GM19238 (cell line): ENCODE results near the gene SLC19A1.

Experiments
- DNase-seq: peaks from one replicate; pipeline ENCODE4 v3.0.0; 2011; ENCODE audit warnings: low spot score; ENCODE audit not compliant: insufficient read length

SLC19A1 gene

DNA sequence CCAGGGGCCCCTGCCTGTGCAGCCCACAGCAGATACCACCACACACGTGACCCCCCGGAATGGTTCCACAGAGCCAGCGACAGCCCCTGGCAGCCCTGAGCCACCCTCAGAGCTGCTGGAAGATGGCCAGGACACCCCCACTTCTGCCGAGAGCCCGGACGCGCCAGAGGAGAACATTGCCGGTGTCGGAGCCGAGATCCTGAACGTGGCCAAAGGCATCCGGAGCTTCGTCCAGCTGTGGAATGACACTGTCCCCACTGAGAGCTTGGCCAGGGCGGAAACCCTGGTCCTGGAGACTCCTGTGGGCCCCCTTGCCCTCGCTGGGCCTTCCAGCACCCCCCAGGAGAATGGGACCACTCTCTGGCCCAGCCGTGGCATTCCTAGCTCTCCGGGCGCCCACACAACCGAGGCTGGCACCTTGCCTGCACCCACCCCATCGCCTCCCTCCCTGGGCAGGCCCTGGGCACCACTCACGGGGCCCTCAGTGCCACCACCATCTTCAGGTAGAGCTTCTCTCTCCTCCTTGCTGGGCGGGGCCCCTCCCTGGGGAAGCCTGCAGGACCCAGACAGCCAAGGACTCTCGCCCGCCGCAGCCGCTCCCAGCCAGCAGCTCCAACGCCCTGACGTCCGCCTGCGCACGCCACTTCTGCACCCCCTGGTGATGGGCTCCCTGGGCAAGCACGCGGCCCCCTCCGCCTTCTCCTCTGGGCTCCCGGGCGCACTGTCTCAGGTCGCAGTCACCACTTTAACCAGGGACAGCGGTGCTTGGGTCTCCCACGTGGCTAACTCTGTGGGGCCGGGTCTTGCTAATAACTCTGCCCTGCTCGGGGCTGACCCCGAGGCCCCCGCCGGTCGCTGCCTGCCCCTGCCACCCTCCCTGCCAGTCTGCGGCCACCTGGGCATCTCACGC, 86.3 kb downstream of the SLC19A1 start:
- DNase-seq, result no peak

DNA sequence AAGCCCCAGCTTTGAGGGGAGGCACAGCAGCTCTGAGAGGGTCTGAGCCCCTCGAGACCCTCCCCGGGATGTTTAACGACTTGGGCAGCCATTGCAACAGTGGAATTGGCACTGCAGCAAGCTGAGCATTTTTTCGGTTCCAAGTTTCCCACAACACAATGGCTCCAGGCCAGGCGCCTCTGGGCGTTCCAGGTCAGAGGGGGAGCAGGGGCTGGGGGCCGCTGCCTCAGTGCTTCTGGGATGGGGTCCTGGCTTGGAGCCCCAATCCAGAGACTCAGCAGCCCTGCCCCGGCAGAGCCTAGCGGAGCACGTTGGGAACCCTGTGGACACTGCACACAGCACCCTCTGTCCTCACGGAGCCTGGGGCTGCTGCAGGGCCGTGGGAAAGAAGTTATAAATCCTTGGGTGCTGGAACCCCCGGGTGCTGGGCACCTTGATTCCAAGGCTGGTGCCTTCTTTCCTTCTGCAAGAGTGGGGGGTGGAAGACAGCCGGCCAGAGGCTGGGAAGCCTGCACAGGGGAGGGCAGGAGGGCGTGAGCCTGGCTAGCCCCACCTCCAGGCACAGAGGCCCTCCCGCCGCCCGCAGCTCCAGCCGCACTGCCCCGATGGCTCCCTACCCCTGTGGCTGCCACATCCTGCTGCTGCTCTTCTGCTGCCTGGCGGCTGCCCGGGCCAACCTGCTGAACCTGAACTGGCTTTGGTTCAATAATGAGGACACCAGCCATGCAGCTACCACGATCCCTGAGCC, 87.1 kb downstream of the SLC19A1 start:
- no peak for DNase-seq

DNA sequence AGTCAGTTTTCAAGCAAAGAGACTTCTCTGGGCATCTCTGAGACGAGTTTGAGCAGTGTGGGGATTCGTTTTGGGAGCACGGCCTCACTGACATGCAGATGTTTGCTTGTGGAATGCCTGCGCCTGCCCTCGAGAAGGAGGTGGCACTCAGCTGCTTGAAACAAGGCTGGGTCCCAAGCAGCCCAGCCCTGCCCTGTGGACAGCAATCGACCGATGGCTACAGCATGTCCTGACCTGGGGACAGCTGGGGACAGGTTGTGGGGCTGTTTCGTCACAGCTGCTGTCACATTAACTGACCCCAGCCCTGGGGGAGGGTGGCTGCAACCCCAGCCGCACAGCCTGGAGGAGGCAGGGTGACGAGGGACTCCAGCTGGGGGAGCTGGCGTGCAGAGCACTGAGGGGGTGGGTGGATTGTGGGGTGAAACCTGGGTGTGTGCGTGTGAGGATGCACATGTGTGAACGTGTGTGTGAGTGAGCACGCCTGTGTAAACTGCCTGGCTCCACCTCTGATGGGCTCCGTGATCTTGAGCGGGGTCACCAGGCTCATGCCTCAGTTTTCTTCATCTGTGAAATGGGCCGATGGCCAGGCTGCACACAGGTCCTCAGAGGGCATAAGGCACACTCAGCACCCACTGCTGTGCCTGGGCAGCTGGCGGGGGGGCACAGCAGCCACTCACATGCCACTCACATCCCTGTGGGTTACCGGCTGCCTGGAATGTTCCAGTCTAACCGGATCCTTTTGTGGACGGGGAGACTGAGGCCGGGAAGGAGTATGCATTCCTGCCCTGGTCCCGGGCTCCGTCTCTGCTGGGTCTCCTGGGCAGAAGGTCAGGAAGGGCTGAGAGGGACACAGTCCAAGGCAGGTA, 87.9 kb downstream of the SLC19A1 start:
- DNase-seq, result no peak

DNA sequence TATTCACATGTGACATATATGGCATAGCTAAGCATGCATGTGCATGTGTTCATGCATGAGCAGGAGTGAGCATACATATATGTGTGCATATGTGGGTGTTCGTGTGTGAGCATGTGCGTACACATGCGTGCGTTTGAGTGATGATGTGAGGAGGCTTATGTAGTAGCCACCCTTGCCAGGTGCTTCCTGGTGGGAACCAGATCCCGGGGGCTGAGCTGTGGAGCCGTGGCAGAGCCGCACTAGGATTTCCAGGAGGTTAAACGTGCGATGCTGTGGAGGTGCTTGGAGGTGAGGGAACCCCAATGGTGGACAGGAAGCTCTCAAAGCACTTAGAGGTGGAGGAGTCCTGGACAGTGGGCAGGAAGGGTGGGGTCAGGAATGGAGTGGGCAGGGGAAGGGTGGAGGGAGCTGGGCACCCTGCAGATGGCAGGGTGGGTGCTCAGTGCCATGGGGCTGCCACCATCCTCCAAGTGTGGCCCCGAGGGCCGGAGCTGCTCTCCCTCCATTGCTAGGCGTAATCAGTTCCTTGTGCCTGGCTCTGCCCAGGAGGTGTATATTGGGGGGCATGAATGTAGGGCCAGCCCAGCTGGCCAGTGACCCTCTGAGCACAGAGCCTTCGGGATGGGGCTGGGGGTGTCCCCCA, 88.8 kb downstream of the SLC19A1 start:
- DNase-seq, result no peak

DNA sequence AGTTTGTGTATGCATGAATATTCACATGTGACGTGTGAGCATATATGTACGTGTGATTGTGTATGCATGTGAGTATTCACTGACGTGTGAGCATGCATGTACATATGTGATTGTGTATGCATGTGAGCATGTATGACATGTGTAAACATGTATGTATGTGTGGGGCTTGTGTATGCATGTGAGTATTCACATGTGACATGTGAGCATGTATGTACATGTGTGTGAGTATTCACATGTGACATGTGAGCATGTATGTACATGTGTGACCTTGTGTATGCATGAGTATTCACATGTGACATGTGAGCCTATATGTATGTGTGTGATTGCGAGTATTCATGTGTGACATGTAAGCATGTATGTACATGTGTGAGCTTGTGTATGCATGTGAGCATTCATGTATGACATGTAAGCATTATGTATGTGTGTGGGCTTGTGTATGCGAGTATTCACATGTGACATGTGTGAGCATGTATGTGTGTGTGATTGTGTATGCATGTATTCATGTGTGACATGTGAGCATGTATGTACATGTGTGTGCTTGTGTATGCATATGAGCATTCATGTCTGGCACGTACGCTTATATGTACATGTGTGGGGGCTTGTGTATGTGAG, 89.4 kb downstream of the SLC19A1 start:
- DNase-seq, result no peak

DNA sequence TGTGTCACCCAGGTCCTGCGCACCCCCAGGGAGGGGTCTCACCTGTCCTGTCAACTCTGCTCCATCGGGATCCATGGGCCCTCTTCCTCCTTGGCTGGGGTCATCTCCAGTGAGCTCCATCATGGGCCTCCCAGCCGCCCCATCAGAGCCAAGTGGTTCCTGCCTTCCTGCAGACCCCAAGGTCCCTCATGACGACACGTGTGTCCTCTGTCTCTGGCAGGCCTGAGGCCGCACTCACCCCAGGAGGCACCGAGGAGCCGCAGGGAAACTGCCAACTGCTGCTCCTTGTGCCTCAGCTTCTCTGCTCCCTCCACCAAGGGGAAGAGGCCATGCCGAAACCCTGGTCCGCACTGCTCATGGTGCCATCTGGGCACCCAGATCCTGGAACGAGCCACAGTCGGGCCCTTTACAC, 90.5 kb downstream of the SLC19A1 start:
- DNase-seq, result no peak

DNA sequence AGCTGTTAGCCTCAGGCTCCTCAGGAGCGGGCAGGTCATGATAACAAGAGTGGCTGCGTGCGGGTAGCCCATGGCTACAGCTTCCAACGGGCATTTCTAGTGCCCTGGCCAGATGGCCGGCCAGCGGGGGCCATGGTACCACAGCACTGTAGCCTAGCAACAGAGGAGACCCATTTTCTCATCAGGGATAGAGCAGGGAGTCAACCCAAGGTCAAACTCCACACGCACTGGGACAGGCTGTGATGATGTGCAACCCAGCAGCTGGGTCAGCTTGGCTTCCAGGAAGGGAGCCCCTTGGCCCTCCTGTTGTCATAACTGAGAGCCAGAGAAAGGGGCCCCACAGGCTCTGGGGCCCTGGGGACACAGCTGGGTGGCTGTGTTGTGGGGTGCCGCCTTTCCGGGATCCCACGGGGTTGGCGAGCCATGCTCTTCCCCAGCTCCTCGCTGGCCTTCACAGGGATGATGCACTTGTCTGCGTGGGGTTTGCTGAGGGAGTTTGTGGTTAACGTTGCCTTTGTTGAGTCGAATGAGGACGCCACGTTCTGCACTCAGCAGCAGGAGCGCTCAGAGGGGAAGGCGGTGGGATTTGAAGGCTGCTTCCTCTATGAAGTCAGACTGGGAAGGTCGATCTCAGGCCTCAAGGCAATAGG, 91.0 kb downstream of the SLC19A1 start:
- no peak for DNase-seq

DNA sequence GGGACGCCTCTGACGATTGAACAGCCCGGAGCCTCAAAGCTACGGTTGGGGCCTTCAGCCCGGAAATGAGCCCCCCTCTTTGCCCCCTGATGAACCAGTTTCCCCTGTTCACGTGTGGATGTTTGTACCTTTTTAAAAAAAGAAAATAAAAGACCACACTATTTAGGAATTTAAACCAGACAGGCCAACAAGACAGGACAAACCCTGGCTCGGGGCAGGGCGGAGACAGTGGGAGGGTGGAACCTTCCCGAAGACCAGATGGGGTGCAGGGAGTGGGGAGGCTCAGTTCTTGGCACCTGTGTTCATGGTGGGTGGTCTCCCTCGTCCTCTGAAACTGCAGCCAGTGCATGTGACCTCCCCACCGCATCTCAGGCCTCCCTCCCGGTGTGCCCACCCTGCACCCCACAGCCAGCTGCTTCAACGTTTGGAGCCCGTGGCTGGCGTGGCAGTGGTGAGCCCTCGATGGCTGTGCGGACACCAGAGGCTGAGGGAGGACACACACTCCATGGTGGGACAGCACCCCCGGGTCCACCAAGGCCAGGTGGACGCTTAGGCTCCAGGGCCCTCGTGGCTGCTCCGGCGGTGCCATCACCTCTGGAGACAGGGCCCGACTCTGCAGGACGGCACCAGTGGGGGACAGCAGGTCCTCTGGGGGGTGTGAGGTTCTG, 91.7 kb downstream of the SLC19A1 start:
- no peak for DNase-seq

DNA sequence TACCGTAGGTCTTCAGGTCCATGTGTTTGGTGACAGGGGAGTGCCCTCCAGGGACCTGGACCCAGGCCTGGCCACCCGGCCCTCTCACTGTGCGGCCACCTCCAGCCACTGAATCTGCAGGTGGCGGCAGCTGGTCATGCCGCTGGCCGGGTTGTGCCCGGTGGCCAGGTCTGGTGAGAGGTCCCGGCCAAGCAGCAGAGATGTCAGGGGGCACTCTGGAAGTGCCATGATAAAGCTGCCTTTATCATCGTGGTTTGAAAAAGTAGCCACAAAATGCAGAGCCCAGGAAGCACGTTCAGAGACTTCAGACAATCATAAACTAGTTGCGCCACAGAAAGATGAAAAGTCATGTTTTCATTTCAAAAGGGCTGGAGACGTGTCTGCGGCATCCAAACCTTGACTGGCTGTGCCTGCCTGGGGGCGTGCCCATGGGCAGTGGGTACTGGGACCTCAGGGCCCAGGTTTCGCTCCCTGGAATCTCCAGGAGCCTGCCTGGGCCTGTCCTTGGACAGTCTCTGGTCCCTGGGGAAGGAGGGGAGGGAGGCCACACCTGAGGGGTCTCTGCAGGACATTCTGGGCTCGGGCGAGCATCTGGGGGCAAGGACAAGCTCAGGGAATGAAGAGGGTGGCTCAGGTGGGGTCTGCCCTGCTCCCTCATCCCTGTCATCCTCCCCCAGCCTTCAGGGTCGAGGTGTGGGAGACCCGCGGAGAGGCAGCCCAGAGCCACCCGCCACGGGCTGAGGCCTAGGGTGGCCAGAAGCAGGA, 92.4 kb downstream of the SLC19A1 start:
- no peak for DNase-seq

DNA sequence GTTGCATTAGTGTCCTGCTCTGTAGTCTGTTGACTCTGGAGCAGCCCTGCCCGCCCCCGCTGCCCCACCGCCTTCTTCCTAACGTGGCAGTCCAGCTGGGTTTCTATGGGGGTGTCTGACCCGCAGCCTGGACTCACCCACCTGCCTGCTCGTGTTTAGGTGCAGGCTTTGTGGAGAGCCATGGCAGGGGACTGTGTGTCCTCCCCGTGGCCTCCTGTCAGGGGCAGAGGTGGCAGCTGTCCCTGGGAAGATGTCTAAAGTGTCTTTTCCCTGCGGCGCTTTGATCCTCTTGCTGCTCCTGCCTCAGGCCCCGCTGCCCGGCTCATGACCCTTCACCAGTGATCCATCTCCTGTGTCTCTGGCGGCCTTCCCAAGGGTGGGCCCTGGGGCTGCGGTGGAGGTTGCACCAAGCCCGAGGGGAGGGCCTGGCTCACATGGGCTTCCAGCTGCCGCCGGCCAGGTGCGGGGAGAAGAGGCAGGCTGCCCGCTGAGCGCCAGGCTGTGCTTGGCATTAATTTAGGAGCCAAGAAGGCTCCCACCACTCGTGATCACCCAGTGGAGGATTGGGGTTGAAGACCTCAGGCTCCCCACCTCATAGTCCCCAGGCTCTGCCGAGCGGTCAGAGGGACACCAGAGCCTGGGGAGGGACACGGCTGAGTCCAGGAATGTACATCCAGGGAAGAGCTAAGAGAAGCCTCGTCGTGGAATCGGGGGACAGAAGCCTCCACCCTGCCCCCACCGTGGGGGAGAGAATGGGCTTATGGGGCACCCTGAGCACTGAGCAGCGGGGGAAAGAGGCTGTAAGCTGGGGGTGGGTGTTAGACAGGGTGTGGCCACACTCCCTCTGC, 93.2 kb downstream of the SLC19A1 start:
- DNase-seq, result no peak

DNA sequence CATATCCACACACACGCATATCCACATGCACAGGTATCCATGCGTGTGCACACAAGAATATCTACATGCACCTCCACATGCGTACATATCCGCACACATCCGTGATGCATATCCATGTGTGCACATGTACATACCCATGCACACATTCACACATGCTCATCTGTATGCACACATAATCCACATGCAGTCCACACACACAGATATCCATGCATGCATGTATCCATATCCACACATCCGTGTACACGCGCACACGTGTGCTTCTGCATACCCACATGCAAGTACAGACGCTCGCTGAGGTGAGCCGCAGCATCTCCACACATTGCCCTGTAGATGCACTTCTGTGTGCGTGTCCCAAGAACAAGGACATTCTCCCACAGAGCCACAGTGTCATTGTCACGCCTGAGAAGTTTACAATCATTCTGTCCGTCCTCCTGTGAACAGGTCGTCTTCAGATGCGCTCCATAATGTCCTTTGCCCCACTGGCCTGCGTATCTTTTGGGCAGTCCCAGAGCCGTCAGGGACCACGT, 93.9 kb downstream of the SLC19A1 start:
- no peak for DNase-seq
